VCaP (cell line): ENCODE measurements around the gene TGFBR1.

ENCODE experiments used
- H3K27ac ChIP-seq: fragments of 450-650 bp; 2 replicates; pipeline ENCODE4 v1.5.1; 2017
- CTCF ChIP-seq: fragments of 450-650 bp; conservative IDR thresholded peaks from 2 replicates; pipeline ENCODE4 v1.5.1; 2017; ENCODE audit warnings: mild to moderate bottlenecking, moderate library complexity

Gene TGFBR1

GRCh38 chr9:99071313-99072039, 33.4 kb upstream of the TGFBR1 start:
- no peak overlapping the region for H3K27ac ChIP-seq
- no peak for TF ChIP-seq CTCF

GRCh38 chr9:99072040-99072394, 32.9 kb upstream of the TGFBR1 start:
- TF ChIP-seq CTCF, result no peak
- H3K27ac ChIP-seq, result no peak overlapping the region

GRCh38 chr9:99073347-99073746, 31.6 kb upstream of the TGFBR1 start:
- TF ChIP-seq CTCF, result no peak
- H3K27ac ChIP-seq, result no peak overlapping the region

- no peak overlapping the region for H3K27ac ChIP-seq
- TF ChIP-seq CTCF, result no peak
Measured at GRCh38 chr9:99073985-99074901, 30.7 kb upstream of the TGFBR1 start.

- H3K27ac ChIP-seq, result no peak overlapping the region
Measured at GRCh38 chr9:99074902-99075245, 30.0 kb upstream of the TGFBR1 start.

GRCh38 chr9:99075246-99075912, 29.5 kb upstream of the TGFBR1 start:
- no peak overlapping the region for H3K27ac ChIP-seq
- no peak for TF ChIP-seq CTCF

More at GRCh38 chr9:99074902-99075245, 30.0 kb upstream of the TGFBR1 start:
- no peak for TF ChIP-seq CTCF

- H3K27ac ChIP-seq, result no peak overlapping the region
Measured at GRCh38 chr9:99076030-99076429, 28.9 kb upstream of the TGFBR1 start.

More at GRCh38 chr9:99076030-99076429, 28.9 kb upstream of the TGFBR1 start:
- TF ChIP-seq CTCF, result no peak
